ENCODE measurements around the gene CDK6.

CDK6 gene

GRCh38 chr7:92586403-92586802 is 250.0 kb downstream of the CDK6 start:
- no peak for TF ChIP-seq CTCF (IDR thresholded peaks at IDR 0.05; ENCODE audit: borderline replicate concordance, control extremely low read depth, extremely low read depth, insufficient read depth, missing control alignments)
- in situ Hi-C loops (cut with MboI; ENCODE audit: low sequenced_read_pairs, unreplicated experiment), result no loop called here
- DNase-seq (ENCODE audit: low spot score), result no peak

- in situ Hi-C loops (cut with MboI; ENCODE audit: low sequenced_read_pairs, unreplicated experiment), result no loop called here
- TF ChIP-seq CTCF (IDR thresholded peaks at IDR 0.05; ENCODE audit: borderline replicate concordance, control extremely low read depth, extremely low read depth, insufficient read depth, missing control alignments), result no peak
- no peak for DNase-seq (ENCODE audit: low spot score)
Measured at GRCh38 chr7:92584953-92585352, 251.4 kb downstream of the CDK6 start.

GRCh38 chr7:92582948-92583347 is 253.4 kb downstream of the CDK6 start:
- DNase-seq (ENCODE audit: low spot score), result no peak
- in situ Hi-C loops (cut with MboI; ENCODE audit: low sequenced_read_pairs, unreplicated experiment), result no loop called here
- TF ChIP-seq CTCF (IDR thresholded peaks at IDR 0.05; ENCODE audit: borderline replicate concordance, control extremely low read depth, extremely low read depth, insufficient read depth, missing control alignments), result no peak

GRCh38 chr7:92576296-92576695 is 260.1 kb downstream of the CDK6 start:
- TF ChIP-seq CTCF (IDR thresholded peaks at IDR 0.05; ENCODE audit: borderline replicate concordance, control extremely low read depth, extremely low read depth, insufficient read depth, missing control alignments), result no peak
- no peak for DNase-seq (ENCODE audit: low spot score)
- in situ Hi-C loops (cut with MboI; ENCODE audit: low sequenced_read_pairs, unreplicated experiment), result no loop called here

- TF ChIP-seq CTCF (IDR thresholded peaks at IDR 0.05; ENCODE audit: borderline replicate concordance, control extremely low read depth, extremely low read depth, insufficient read depth, missing control alignments), result no peak
- in situ Hi-C loops (cut with MboI; ENCODE audit: low sequenced_read_pairs, unreplicated experiment), result no loop called here
- no peak for DNase-seq (ENCODE audit: low spot score)
Measured at GRCh38 chr7:92569137-92569536, 267.2 kb downstream of the CDK6 start.

GRCh38 chr7:92567460-92567859 is 268.9 kb downstream of the CDK6 start:
- in situ Hi-C loops (cut with MboI; ENCODE audit: low sequenced_read_pairs, unreplicated experiment), result no loop called here
- TF ChIP-seq CTCF (IDR thresholded peaks at IDR 0.05; ENCODE audit: borderline replicate concordance, control extremely low read depth, extremely low read depth, insufficient read depth, missing control alignments), result no peak
- DNase-seq (ENCODE audit: low spot score), result no peak

- no peak for DNase-seq (ENCODE audit: low spot score)
- in situ Hi-C loops (cut with MboI; ENCODE audit: low sequenced_read_pairs, unreplicated experiment), result no loop called here
- no peak for TF ChIP-seq CTCF (IDR thresholded peaks at IDR 0.05; ENCODE audit: borderline replicate concordance, control extremely low read depth, extremely low read depth, insufficient read depth, missing control alignments)
Measured at GRCh38 chr7:92563345-92563744, 273.0 kb downstream of the CDK6 start.

Measured in GM13976 (cell line).